A172 (cell line): Measurements from ENCODE around the gene CHMP1A. TPM values are rescaled to one million over a fixed set of nuclear protein-coding genes. Genes with fewer than 3 reads are reported as not detected.
"Not testable (repeated sequence)": the region's sequence is repeated elsewhere in the genome, so short reads cannot be mapped to it uniquely, and the experiment has no call there.

ENCODE experiments used
- DNase-seq: peaks from one replicate; pipeline ENCODE4 v3.0.0-alpha.2; 2015; ENCODE audit warnings: low spot score
- total RNA-seq: library from RNA; depleted of rRNA; stranded (reverse); fragments of >200 nt; shearing (Covaris generic); gene quantifications from 2 replicates; pipeline ENCODE4 v1.2.3, GENCODE V29; 2014

The CHMP1A gene
- total RNA-seq, 1 experiment from 2014 or later = 83.6 TPM

DNA sequence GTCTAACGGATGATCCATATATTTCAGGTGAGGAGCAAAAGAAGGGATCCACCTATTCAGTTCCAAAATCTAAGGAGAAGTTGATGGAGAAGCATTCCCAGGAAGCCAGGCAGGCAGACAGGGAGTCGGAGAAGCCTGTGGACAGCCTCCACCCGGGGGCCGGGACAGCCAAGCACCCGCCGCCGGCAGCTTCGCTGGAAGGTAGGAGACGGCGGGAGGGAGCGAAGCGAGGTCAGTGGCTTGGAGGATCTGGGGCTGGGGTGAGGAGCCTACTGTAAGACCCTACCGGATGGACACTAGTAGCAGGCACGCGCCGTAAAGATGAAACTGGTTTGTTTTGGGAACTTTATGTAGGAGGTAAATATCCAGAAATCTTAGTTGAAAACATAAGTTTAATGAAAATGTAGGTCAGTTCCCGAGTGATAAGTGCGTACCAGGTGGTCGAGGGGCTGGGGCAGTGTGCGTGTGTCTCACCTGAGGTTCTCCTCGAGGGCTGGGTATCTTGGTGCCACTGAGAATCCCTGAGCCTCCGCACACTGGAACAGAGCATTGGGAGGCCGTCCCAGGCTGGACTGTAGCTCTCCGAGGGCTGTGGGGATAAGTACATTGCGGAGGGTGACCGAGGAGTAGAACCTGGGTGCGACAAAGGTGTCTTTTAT is 842 bp upstream of the CHMP1A start:
- peak; percentile 19 for DNase-seq

- no peak for DNase-seq
Measured at GRCh38 chr16:89656435-89657121, 930 bp downstream of the CHMP1A start.

GRCh38 chr16:89655062-89655643 is 2.4 kb downstream of the CHMP1A start:
- DNase-seq = no peak

DNA sequence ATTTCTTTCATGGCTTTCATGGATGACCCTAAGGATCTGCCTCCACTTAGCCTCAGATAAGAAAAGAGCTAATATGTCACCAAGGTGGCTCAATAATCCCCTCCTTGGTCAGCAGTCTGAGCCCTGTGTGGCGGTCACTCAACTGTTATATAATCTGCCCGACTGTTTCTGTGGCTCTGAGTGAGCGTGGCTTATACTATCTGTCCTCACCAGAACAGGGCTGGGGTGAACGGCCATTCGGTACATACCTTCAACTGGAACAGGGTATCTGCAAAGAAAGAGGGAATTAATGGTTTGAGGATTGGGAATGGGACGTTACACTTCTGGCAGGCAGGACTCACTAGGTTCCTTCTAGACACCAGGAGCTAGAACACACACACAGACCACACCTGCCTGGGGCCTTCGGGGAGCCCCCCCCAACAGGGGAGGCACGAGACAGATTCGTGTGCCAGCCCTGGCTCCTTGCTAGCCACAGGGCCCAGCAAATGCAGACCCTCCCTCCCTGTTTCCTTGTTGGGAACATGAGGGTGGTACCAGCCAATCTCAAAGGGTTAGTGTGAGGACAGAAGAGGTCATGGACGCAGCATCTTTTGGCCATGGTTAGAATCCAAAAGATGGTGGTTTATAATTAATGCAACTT is 3.7 kb downstream of the CHMP1A start:
- DNase-seq = no peak

DNA sequence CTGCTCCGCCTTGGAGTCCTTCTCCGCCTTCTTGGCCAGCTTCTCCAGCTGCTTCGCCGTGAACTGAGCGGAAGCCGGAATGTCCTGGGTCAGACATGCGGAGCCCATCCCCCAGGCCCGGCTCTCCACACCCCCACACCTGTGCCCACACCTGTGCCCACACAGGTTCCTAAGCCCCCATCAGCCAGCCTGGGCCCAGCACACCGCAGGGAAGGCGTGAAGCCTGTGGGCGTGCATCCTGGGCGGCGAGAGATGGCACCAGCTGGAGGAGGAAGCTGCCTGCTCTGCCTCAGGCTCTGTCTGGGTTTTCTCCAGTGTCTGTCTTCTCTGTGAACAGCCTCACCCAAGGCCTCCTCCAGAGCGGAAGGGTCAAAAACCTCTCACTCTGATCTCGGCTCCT is 5.9 kb downstream of the CHMP1A start:
- DNase-seq = no peak

- DNase-seq = no peak
Measured at GRCh38 chr16:89646906-89647305, 10.6 kb downstream of the CHMP1A start.

DNA sequence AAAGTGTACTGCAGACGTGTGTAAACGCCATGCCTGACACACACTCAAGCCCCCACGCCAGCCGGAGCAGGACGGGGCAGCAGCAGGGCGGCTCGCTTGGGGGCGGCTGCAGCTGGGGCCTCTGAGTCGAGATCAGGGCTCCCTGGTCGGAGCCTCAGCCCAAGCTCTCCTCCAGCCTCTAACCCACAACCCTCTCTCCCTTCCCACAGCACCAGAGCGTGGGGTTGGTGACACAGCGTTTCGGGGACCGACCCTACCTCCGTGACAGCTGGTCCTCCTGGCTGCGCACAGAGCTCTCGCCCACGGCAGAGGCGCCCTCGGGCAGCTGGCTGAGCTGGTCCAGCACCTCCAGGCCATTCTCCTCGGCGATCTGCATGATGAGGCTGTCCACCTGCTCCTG is 11.2 kb downstream of the CHMP1A start:
- DNase-seq = no peak

GRCh38 chr16:89645122-89645521 is 12.4 kb downstream of the CHMP1A start:
- DNase-seq = no peak

DNA sequence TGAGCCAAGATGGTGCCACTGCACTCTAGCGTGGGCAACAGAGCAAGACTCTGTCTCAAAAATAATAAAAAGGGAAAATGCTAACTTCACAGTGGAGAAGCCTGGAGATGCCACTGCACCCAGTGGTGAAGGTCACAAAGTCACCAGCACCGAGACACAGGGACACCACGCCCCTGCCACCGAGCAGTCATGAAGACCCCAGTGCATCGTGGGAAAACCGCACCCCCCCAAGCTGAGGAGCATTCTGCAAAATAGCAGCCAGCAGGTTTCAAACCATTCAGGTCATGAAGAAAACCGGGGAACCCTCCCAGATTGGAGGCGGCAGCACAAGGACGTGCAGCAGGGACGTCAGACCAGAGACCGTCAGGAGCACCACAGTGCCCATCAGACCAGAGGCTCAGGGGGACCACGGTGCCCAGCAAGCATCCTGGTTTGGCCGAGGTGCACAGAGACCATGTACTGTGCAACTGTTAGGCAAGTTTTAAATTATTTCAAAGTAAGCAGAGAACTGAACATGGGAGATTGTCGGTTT is 13.7 kb downstream of the CHMP1A start:
- no peak for DNase-seq

GRCh38 chr16:89642574-89642973 is 14.9 kb downstream of the CHMP1A start:
- no peak for DNase-seq

GRCh38 chr16:89641458-89642119 is 15.9 kb downstream of the CHMP1A start:
- DNase-seq = no peak

- DNase-seq = no peak
Measured at GRCh38 chr16:89639385-89639784, 18.1 kb downstream of the CHMP1A start.

DNA sequence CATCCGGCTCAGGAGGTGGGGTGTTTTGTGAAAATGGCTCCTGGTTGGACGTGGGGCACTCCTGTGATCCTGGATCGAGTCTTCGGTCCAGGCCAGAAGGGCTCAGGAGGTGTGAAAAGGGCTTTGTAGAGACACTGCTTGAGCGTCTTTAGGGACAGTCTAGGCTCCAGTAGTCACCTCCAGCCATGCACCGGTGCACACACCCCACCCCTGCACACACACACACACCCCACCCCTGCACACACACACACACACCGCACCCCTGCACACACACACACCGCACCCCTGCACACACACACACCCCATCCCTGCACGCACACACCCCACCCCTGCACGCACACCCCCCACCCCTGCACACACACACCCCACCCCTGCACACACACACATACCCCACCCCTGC is 19.1 kb downstream of the CHMP1A start:
- no peak for DNase-seq

DNA sequence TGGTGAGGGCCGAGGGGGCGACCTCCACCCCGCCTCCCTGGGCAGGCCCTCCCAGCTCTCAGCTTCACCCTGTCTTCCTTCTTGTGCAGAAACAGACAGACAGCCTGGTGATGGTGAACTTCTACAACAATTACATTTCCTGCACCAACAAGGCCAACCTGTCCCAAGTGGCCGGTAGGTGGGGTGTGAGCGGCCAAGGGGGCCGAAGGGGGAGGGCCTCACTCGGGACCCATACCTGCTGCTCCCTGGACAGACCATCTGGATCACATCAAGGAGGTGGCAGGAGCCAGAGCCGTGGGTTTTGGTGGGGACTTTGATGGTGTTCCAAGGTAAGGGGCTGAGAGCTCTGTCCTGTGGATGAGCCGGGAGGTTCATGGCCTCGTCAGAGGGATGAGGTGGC is 20.1 kb downstream of the CHMP1A start:
- DNase-seq = no peak

GRCh38 chr16:89636663-89637062 is 20.8 kb downstream of the CHMP1A start:
- DNase-seq = no peak

DNA sequence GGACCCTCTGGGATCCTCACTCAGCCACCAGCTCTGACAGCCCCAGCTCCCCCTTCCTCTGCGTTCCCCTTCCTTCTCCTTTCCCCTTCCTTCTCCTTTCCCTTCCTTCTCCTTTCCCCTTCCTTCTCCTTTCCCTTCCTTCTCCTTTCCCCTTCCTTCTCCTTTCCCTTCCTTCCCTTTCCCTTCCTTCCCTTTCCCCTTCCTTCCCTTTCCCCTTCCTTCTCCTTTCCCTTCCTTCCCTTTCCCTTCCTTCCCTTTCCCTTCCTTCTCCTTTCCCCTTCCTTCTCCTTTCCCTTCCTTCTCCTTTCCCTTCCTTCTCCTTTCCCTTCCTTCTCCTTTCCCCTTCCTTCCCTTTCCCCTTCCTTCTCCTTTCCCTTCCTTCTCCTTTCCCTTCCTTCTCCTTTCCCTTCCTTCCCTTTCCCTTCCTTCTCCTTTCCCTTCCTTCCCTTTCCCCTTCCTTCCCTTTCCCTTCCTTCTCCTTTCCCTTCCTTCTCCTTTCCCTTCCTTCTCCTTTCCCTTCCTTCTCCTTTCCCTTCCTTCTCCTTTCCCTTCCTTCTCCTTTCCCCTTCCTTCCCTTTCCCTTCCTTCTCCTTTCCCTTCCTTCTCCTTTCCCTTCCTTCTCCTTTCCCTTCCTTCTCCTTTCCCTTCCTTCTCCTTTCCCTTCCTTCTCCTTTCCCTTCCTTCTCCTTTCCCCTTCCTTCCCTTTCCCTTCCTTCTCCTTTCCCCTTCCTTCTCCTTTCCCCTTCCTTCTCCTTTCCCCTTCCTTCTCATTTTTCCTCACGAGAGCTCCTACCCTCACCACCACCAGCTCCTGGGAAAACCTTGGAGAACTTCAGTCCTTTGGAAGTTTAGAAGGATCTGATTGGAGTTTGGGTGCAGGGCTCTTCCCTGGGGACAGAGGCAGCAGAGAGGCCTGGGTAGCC is 22.8 kb downstream of the CHMP1A start:
- not testable (repeated sequence) for DNase-seq

GRCh38 chr16:89633064-89633631 is 24.4 kb downstream of the CHMP1A start:
- DNase-seq = peak; percentile 95

- no peak for DNase-seq
Measured at GRCh38 chr16:89629827-89630610, 27.5 kb downstream of the CHMP1A start.
